ENCODE measurements around the gene EHMT2. TPM values are rescaled to one million over a fixed set of nuclear protein-coding genes. Genes with fewer than 3 reads are reported as not detected.

Gene EHMT2
- total RNA-seq, 1 experiment from 2014 or later: 137 TPM

DNA sequence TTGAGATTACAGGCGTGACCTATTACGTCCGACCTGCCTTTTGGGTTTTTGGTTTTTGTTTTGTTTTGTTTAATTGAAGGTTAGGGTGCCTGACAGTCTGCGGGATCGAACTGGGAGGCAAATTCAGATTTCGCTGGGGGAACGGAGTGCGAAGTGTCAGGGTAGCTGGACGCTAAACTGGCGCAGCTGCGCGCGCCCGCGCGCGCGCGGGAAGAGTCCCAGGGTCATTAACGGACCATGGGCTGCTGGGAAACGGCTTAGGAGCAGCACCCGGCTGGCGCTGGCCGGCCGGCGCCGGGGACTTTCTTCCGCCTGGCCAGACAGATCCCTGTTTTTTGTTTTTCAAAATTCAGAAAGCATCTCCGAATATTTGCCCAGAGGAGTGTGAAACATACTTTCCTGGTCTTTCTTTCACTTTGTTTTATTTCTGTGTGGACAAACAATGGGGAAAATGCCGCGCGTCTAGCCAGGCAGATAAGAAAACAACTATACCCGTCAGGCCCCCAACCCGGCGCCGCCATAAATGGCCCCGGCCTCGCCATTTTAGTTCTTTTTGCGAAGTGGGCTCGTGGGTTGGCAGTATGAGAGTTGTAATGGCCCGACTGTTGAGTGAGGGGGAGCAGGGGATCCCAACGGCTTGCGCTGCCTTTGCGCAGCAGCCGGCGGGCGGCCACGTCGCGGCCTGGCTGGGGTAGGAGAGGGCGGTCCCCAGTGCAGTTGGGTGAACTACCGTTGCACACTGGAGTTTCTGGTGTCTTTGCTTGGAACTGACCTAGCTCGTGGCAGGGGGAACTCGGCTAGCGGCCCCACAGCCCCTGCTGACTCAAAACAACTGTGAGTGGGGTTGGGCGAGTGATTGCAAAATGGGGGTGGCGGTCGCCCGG is 62.9 kb downstream of the EHMT2 start (continued):
- TF ChIP-seq, protein P1, sequence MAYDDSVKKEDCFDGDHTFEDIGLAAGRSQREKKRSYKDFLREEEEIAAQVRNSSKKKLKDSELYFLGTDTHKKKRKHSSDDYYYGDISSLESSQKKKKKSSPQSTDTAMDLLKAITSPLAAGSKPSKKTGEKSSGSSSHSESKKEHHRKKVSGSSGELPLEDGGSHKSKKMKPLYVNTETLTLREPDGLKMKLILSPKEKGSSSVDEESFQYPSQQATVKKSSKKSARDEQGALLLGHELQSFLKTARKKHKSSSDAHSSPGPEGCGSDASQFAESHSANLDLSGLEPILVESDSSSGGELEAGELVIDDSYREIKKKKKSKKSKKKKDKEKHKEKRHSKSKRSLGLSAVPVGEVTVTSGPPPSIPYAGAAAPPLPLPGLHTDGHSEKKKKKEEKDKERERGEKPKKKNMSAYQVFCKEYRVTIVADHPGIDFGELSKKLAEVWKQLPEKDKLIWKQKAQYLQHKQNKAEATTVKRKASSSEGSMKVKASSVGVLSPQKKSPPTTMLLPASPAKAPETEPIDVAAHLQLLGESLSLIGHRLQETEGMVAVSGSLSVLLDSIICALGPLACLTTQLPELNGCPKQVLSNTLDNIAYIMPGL (CRISPR knock-in tag; IDR thresholded peaks at IDR 0.05): peak; percentile 52; the same call in 1 of the 2 replicates
- TF ChIP-seq, protein P2, sequence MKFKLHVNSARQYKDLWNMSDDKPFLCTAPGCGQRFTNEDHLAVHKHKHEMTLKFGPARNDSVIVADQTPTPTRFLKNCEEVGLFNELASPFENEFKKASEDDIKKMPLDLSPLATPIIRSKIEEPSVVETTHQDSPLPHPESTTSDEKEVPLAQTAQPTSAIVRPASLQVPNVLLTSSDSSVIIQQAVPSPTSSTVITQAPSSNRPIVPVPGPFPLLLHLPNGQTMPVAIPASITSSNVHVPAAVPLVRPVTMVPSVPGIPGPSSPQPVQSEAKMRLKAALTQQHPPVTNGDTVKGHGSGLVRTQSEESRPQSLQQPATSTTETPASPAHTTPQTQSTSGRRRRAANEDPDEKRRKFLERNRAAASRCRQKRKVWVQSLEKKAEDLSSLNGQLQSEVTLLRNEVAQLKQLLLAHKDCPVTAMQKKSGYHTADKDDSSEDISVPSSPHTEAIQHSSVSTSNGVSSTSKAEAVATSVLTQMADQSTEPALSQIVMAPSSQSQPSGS (CRISPR knock-in tag; IDR thresholded peaks at IDR 0.05; ENCODE audit: borderline replicate concordance, low read depth): no peak
- TF ChIP-seq GRHL2 (CRISPR knock-in tag; IDR thresholded peaks at IDR 0.05; ENCODE audit: insufficient replicate concordance, severe bottlenecking): no peak
- TF ChIP-seq KAT7 (CRISPR knock-in tag; IDR thresholded peaks at IDR 0.05; ENCODE audit: borderline replicate concordance): peak; percentile 43; the same call in 1 of the 2 replicates
- TF ChIP-seq MYBL2 (CRISPR knock-in tag; IDR thresholded peaks at IDR 0.05): no peak
- TF ChIP-seq, protein P3, sequence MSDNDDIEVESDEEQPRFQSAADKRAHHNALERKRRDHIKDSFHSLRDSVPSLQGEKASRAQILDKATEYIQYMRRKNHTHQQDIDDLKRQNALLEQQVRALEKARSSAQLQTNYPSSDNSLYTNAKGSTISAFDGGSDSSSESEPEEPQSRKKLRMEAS (CRISPR knock-in tag; IDR thresholded peaks at IDR 0.05): 0 out of 2 replicates have a peak, but pooled peaks have one; percentile 24
- no peak for TF ChIP-seq TCF7 (CRISPR knock-in tag; IDR thresholded peaks at IDR 0.05; ENCODE audit: low read depth)
- TF ChIP-seq ZNF219 (CRISPR knock-in tag; IDR thresholded peaks at IDR 0.05; ENCODE audit: borderline replicate concordance): no peak; the same call in 1 of the 2 replicates
- TF ChIP-seq, protein P4, sequence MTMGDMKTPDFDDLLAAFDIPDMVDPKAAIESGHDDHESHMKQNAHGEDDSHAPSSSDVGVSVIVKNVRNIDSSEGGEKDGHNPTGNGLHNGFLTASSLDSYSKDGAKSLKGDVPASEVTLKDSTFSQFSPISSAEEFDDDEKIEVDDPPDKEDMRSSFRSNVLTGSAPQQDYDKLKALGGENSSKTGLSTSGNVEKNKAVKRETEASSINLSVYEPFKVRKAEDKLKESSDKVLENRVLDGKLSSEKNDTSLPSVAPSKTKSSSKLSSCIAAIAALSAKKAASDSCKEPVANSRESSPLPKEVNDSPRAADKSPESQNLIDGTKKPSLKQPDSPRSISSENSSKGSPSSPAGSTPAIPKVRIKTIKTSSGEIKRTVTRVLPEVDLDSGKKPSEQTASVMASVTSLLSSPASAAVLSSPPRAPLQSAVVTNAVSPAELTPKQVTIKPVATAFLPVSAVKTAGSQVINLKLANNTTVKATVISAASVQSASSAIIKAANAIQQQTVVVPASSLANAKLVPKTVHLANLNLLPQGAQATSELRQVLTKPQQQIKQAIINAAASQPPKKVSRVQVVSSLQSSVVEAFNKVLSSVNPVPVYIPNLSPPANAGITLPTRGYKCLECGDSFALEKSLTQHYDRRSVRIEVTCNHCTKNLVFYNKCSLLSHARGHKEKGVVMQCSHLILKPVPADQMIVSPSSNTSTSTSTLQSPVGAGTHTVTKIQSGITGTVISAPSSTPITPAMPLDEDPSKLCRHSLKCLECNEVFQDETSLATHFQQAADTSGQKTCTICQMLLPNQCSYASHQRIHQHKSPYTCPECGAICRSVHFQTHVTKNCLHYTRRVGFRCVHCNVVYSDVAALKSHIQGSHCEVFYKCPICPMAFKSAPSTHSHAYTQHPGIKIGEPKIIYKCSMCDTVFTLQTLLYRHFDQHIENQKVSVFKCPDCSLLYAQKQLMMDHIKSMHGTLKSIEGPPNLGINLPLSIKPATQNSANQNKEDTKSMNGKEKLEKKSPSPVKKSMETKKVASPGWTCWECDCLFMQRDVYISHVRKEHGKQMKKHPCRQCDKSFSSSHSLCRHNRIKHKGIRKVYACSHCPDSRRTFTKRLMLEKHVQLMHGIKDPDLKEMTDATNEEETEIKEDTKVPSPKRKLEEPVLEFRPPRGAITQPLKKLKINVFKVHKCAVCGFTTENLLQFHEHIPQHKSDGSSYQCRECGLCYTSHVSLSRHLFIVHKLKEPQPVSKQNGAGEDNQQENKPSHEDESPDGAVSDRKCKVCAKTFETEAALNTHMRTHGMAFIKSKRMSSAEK (CRISPR knock-in tag; IDR thresholded peaks at IDR 0.05; ENCODE audit: borderline replicate concordance): no peak
- no peak for TF ChIP-seq TP53 (CRISPR knock-in tag; IDR thresholded peaks at IDR 0.05)
- 0 out of 2 replicates have a peak, but pooled peaks have one; percentile 9 for TF ChIP-seq NR1H2 (CRISPR knock-in tag; IDR thresholded peaks at IDR 0.05)
- TF ChIP-seq, protein P5, sequence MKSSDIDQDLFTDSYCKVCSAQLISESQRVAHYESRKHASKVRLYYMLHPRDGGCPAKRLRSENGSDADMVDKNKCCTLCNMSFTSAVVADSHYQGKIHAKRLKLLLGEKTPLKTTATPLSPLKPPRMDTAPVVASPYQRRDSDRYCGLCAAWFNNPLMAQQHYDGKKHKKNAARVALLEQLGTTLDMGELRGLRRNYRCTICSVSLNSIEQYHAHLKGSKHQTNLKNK (CRISPR knock-in tag; IDR thresholded peaks at IDR 0.05): no peak
- TF ChIP-seq FOXK1 (CRISPR knock-in tag; IDR thresholded peaks at IDR 0.05): no peak; the same call in 1 of the 2 replicates
- no peak; the same call in 1 of the 2 replicates for TF ChIP-seq SP1 (CRISPR knock-in tag; conservative IDR thresholded peaks at IDR 0.05)

All from WTC11 (cell line).